Trophoblast cell (in vitro differentiated cells and primary cell): ENCODE data around the gene SRPK3. TPM values are rescaled to one million over a fixed set of nuclear protein-coding genes. Genes with fewer than 3 reads are reported as not detected.

ENCODE experiments used
- DNase-seq, 2 donors: peaks; one replicate each; pipeline ENCODE4 v3.0.0-alpha.2; 2016
- H2AFZ ChIP-seq: 2 replicates; pipeline ENCODE4 v1.6.1; 2013; ENCODE audit warnings: low read length, moderate library complexity, mild to moderate bottlenecking; ENCODE audit not compliant: insufficient read depth, poor library complexity
- H2AK5ac ChIP-seq: 2 replicates; pipeline ENCODE4 v1.6.1; 2013; ENCODE audit warnings: mild to moderate bottlenecking, low read length
- H2BK120ac ChIP-seq: 2 replicates; pipeline ENCODE4 v1.6.1; 2013; ENCODE audit warnings: low read length, mild to moderate bottlenecking, moderate library complexity; ENCODE audit not compliant: insufficient read depth, poor library complexity
- H2BK12ac ChIP-seq: 2 replicates; pipeline ENCODE4 v1.6.1; 2013; ENCODE audit warnings: mild to moderate bottlenecking, low read length, moderate library complexity
- H2BK5ac ChIP-seq: 2 replicates; pipeline ENCODE4 v1.6.1; 2013; ENCODE audit warnings: low read length, low read depth, moderate library complexity, mild to moderate bottlenecking; ENCODE audit not compliant: poor library complexity
- H3K14ac ChIP-seq: 2 replicates; pipeline ENCODE4 v1.6.1; 2013; ENCODE audit warnings: mild to moderate bottlenecking, low read length
- H3K18ac ChIP-seq: 2 replicates; pipeline ENCODE4 v1.6.1; 2013; ENCODE audit warnings: mild to moderate bottlenecking, low read length
- H3K23ac ChIP-seq: 2 replicates; pipeline ENCODE4 v1.6.1; 2013; ENCODE audit warnings: low read length
- H3K27ac ChIP-seq: 2 replicates; pipeline ENCODE4 v1.5.1; 2013; ENCODE audit warnings: low read depth, mild to moderate bottlenecking, inconsistent platforms, low read length, moderate library complexity
- H3K27me3 ChIP-seq: 2 replicates; pipeline ENCODE4 v1.6.1; 2013; ENCODE audit warnings: inconsistent platforms, mild to moderate bottlenecking, low read length, moderate library complexity; ENCODE audit not compliant: insufficient read depth
- H3K36me3 ChIP-seq, 2 experiments: 1 replicate in 1 of 2; 2 replicates in 1 of 2; pipeline ENCODE4 v1.6.1; 2013; ENCODE audit warnings: low read length in 2 of 2, mild to moderate bottlenecking in 2 of 2, moderate library complexity in 1 of 2; ENCODE audit not compliant: insufficient read depth in 2 of 2, control insufficient read depth in 1 of 2
- H3K4ac ChIP-seq: 2 replicates; pipeline ENCODE4 v1.6.1; 2013; ENCODE audit warnings: low read depth, mild to moderate bottlenecking, low read length, moderate library complexity
- H3K4me1 ChIP-seq, 2 experiments: 1 replicate in 1 of 2; 2 replicates in 1 of 2; pipeline ENCODE4 v1.6.1; 2013; ENCODE audit warnings: low read length in 2 of 2, mild to moderate bottlenecking in 2 of 2, moderate library complexity in 1 of 2; ENCODE audit not compliant: insufficient read depth in 2 of 2, control insufficient read depth in 1 of 2
- H3K4me2 ChIP-seq: 2 replicates; pipeline ENCODE4 v1.6.1; 2013; ENCODE audit warnings: inconsistent platforms, mild to moderate bottlenecking, low read length, moderate library complexity
- H3K4me3 ChIP-seq: 2 replicates; pipeline ENCODE4 v1.5.1; 2013; ENCODE audit warnings: mild to moderate bottlenecking, low read depth, low read length, inconsistent platforms
- H3K79me1 ChIP-seq: one replicate; pipeline ENCODE4 v1.6.1; 2013; ENCODE audit warnings: low read length
- H3K79me2 ChIP-seq: 2 replicates; pipeline ENCODE4 v1.6.1; 2013; ENCODE audit warnings: low read length, mild to moderate bottlenecking; ENCODE audit not compliant: control insufficient read depth, insufficient read depth, poor library complexity
- H3K9ac ChIP-seq: 2 replicates; pipeline ENCODE4 v1.6.1; 2013; ENCODE audit warnings: mild to moderate bottlenecking, low read length
- H3K9me3 ChIP-seq: 2 replicates; pipeline ENCODE4 v1.6.1; 2013; ENCODE audit warnings: low read depth, mild to moderate bottlenecking, control low read depth, inconsistent platforms, low read length; ENCODE audit not compliant: insufficient read depth
- H4K12ac ChIP-seq: 2 replicates; pipeline ENCODE4 v1.6.1; 2013; ENCODE audit warnings: low read depth, mild to moderate bottlenecking, low read length, moderate library complexity
- H4K8ac ChIP-seq: 2 replicates; pipeline ENCODE4 v1.6.1; 2013; ENCODE audit warnings: low read depth, mild to moderate bottlenecking, low read length, moderate library complexity
- H4K91ac ChIP-seq: one replicate; pipeline ENCODE4 v1.6.1; 2013; ENCODE audit warnings: low read depth, mild to moderate bottlenecking, low read length, moderate library complexity
- WGBS: extraction: QIAGEN DNeasy Blood & Tissue Kit; methylation state at CpG from one replicate; pipeline ENCODE4 v1.1.7; 2013; ENCODE audit warnings: missing lambda C conversion rate; ENCODE audit not compliant: insufficient read length, insufficient coverage; ENCODE audit errors: extremely low coverage; 5-methylcytosine and 5-hydroxymethylcytosine counted together
- polyA plus RNA-seq: library from polyadenylated mRNA; stranded (reverse); fragments of 200-250 nt; gene quantifications from 2 replicates; pipeline ENCODE4 v1.2.3, GENCODE V29; 2013

SRPK3 gene, protein sequence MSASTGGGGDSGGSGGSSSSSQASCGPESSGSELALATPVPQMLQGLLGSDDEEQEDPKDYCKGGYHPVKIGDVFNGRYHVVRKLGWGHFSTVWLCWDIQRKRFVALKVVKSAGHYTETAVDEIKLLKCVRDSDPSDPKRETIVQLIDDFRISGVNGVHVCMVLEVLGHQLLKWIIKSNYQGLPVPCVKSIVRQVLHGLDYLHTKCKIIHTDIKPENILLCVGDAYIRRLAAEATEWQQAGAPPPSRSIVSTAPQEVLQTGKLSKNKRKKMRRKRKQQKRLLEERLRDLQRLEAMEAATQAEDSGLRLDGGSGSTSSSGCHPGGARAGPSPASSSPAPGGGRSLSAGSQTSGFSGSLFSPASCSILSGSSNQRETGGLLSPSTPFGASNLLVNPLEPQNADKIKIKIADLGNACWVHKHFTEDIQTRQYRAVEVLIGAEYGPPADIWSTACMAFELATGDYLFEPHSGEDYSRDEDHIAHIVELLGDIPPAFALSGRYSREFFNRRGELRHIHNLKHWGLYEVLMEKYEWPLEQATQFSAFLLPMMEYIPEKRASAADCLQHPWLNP
- not detected in 2 replicates for polyA plus RNA-seq

DNA sequence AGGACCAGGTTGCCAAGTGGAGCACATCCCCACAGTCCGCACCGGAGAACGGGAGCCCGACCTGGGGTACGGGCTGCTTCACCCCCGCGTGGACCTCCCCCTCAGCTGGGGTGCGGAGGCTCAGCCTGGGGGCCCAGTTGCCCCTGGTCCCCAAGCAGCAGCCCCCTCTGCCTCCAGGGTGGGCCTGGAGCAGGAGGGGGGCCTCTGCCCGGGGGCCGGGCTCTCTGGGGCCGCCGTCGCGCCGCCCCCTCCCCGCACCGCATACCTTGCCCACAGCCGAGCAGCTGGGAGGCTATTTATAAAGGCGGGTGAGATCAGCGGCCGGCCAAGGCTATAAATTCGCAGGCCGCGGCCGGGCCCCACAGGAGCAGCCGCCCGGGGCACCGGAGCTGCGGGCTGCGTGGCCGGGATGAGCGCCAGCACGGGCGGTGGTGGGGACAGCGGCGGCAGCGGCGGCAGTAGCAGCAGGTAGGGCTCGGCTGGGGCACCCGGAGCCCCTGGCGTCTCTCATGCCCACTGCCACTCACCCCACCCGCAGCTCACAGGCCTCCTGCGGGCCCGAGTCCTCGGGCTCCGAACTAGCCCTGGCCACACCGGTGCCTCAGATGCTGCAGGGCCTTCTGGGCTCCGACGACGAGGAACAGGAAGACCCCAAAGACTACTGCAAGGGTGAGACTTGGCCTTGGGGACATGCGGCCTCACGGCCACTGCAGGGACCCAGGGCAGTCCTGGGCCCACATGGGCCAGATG is at the start of gene SRPK3:
Gene SRPK3 (plus strand): TSS at position 364 of the 750 bp plus-strand sequence. CDS start 46 bp downstream, at position 410.
- H3K4me2 ChIP-seq = no peak within 1 kb of the TSS
- no peak within 1 kb of the TSS for H4K8ac ChIP-seq
- no peak within 1 kb of the TSS for H3K18ac ChIP-seq
- H3K79me1 ChIP-seq = no peaks in the 10 kb centered on the region
- H3K27ac ChIP-seq = no peak within 1 kb of the TSS
- no CpG with 5 or more reads among the region's 52 CpGs for WGBS
- no peak within 1 kb of the TSS for H3K14ac ChIP-seq
- no peak within 1 kb of the TSS for H3K23ac ChIP-seq
- H3K4me3 ChIP-seq = no peak within 1 kb of the TSS
- no peaks in the 10 kb centered on the region for H3K27me3 ChIP-seq
- H3K9ac ChIP-seq = no peak within 1 kb of the TSS
- no peak within 1 kb of the TSS for H3K4ac ChIP-seq
- H2AFZ ChIP-seq = no peak within 1 kb of the TSS
- H3K36me3 ChIP-seq = peaks cover 10 to 14% of the 10 kb centered on the region in 2 experiments
- H3K79me2 ChIP-seq = no peaks in the 10 kb centered on the region
- DNase-seq = peak in 1 of 2 donors; percentile 26
- no peak within 1 kb of the TSS for H2BK120ac ChIP-seq
- no peak within 1 kb of the TSS for H4K12ac ChIP-seq
- no peaks in the 10 kb centered on the region for H3K4me1 ChIP-seq
- no peak within 1 kb of the TSS for H2BK5ac ChIP-seq
- H3K9me3 ChIP-seq = peaks cover under 1% of the 10 kb centered on the region
- H2BK12ac ChIP-seq = no peak within 1 kb of the TSS
- no peak within 1 kb of the TSS for H4K91ac ChIP-seq
- H2AK5ac ChIP-seq = no peak within 1 kb of the TSS

DNA sequence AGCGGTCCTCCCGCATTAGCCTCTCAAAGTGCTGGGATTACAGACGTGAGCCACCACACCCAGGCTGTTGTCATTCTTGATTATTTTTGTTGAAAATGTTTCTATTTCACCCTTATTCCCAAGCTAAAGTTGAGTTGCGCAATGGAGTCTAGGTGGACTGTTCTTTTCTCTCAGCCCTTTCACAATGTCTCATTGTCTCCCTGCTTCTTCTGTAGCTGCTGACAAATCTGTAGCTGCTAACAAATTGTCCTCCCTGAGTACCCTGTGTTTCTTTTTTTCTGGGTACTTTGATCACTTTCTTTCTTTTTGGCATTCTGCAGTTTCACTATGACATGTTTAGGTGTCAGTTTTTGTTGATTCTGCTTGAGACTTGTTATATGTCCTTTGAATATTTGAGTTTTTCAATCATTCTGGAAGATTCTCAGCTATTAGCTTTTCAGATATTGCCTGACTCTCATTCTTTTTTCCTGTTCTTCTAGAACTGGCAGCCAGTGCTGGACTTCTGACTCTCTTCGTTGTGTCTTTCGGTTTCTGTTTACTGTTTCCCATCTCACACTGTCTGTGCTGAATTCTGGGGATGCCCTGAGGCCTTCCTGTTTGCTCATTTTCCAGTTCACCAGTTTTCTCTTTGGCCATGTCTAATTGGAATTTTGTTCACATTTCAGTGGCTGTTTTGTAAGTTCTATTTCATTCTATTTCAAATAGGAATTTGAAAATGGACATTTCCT is 49.6 kb upstream of the SRPK3 start:
- Histone ChIP-seq H3K23ac (no peak overlapping the region), H4K12ac (no peak overlapping the region), H2BK5ac (no peak overlapping the region), H3K9ac (no peak overlapping the region), H3K27me3 (no peaks in the 10 kb centered on the region), H3K36me3 (no peaks in the 10 kb centered on the region), H3K14ac (no peak overlapping the region), H4K8ac (no peak overlapping the region), H2AFZ (no peak overlapping the region), H4K91ac (no peak overlapping the region), H3K4me3 (no peak overlapping the region), H3K9me3 (no peaks in the 10 kb centered on the region), H3K18ac (no peak overlapping the region), H3K4ac (no peak overlapping the region), H2BK12ac (no peak overlapping the region), H3K4me2 (no peak overlapping the region), H3K79me2 (peaks cover under 1% of the 10 kb centered on the region), H3K4me1 (peaks cover 10 to 11% of the 10 kb centered on the region in 2 experiments), H2BK120ac (no peak overlapping the region), H3K27ac (no peak overlapping the region), H3K79me1 (peaks cover 14% of the 10 kb centered on the region), H2AK5ac (no peak overlapping the region)
- no CpG with 5 or more reads among the region's 6 CpGs for WGBS
- DNase-seq = peak; percentile 29 to 77

DNA sequence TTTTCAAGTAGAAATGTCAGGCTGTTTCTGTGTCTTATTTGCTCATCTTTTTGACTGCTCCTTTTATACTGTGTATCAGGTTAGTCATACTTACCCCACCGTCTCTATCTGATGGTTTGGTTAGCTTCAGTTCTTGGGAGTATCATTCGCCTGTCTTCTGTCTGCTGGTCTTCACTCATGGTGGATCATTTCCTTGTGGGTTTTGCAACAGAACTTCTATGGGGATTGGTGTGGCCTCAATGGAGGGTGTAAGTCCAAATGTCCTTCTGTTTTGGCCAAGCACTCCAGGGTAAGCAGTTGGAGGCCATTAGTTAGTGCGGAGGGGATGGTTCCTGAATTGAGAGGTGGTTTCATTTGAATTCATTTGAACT is 49.0 kb upstream of the SRPK3 start:
- Histone ChIP-seq H2BK5ac (no peak overlapping the region), H3K36me3 (peaks cover 2 to 4% of the 10 kb centered on the region in 2 experiments), H3K18ac (no peak overlapping the region), H3K27ac (no peak overlapping the region), H2BK12ac (no peak overlapping the region), H3K14ac (no peak overlapping the region), H3K79me1 (peaks cover 11% of the 10 kb centered on the region), H3K27me3 (no peaks in the 10 kb centered on the region), H3K9ac (no peak overlapping the region), H4K91ac (no peak overlapping the region), H4K8ac (no peak overlapping the region), H3K4ac (no peak overlapping the region), H3K4me1 (peaks cover 8% of the 10 kb centered on the region in 2 experiments), H3K4me2 (no peak overlapping the region), H3K4me3 (no peak overlapping the region), H3K23ac (no peak overlapping the region), H2AK5ac (no peak overlapping the region), H2BK120ac (no peak overlapping the region), H3K79me2 (no peaks in the 10 kb centered on the region), H3K9me3 (no peaks in the 10 kb centered on the region), H2AFZ (no peak overlapping the region), H4K12ac (no peak overlapping the region)
- no peak for DNase-seq
- no CpG with 5 or more reads among the region's 3 CpGs for WGBS

DNA sequence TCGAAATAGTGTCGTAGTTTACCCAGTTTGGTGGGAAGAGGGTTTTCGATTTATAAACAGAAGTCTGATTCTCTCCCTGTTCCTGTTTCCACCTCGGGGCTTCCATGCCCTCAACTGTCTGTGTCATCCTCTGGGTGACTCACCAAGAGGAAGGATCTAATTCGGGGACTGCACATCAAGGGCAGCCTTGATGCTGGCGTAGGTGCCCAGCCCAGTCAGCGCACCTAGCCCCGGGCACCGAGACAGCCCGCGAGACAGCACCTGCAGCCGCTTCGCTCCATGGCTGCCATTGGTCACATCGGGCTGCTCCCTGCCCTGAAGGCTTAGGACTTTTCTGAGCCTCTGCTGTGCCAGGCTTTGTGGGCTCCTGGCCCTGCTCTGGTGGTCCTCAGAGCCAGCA is 48.4 kb upstream of the SRPK3 start:
- Histone ChIP-seq H3K14ac (no peak overlapping the region), H2AK5ac (no peak overlapping the region), H2BK12ac (no peak overlapping the region), H3K18ac (no peak overlapping the region), H2BK120ac (no peak overlapping the region), H3K79me2 (no peaks in the 10 kb centered on the region), H3K9ac (no peak overlapping the region), H3K4ac (no peak overlapping the region), H4K8ac (no peak overlapping the region), H2BK5ac (no peak overlapping the region), H3K27ac (no peak overlapping the region), H3K9me3 (peaks cover 4% of the 10 kb centered on the region), H3K27me3 (no peaks in the 10 kb centered on the region), H3K79me1 (peaks cover 6% of the 10 kb centered on the region), H3K36me3 (peaks cover 4 to 7% of the 10 kb centered on the region in 2 experiments), H3K4me3 (no peak overlapping the region), H4K91ac (no peak overlapping the region), H3K4me2 (no peak overlapping the region), H2AFZ (no peak overlapping the region), H3K23ac (no peak overlapping the region), H4K12ac (no peak overlapping the region), H3K4me1 (peaks cover 2% of the 10 kb centered on the region in 2 experiments)
- peak; percentile 75 to 79 for DNase-seq
- no CpG with 5 or more reads among the region's 14 CpGs for WGBS
